IMR-90 (cell line): Measurements from ENCODE around the gene CNDP1. TPM values are rescaled to one million over a fixed set of nuclear protein-coding genes. Genes with fewer than 3 reads are reported as not detected.
A peak's percentile ranks its signal among the peaks of the same experiment; 100 is the strongest.

Source experiments
- ATAC-seq: fragments of 200-7000 bp; cut with Tn5 transposase; 2 replicates; pipeline ENCODE4 v1.9.1; 2020; ENCODE audit warnings: low read depth, mild to moderate bottlenecking, moderate library complexity
- Bru-seq: library from RNA; stranded (reverse); fragments of 400-500 nt; gene quantifications from one replicate; lab custom pipeline; 2021; lab: Mats Ljungman, UMichigan
- BruChase-seq, 2 experiments: library from RNA; stranded (reverse); fragments of 400-500 nt; gene quantifications; one replicate each; lab custom pipeline; 2021; lab: Mats Ljungman, UMichigan
- BruUV-seq: library from RNA; stranded (reverse); fragments of 400-500 nt; replicated peaks from 2 replicates; lab custom pipeline; 2021; lab: Mats Ljungman, UMichigan
- CTCF ChIA-PET: fragments of 300-600 bp; formaldehyde crosslinking; extraction: SDS; loops from one replicate; lab custom pipeline; 2021; ENCODE audit warnings: antibody characterized with exemption; lab: Yijun Ruan, JAX
- POLR2A ChIA-PET: fragments of 300-600 bp; sonication (Branson Sonifier 250); formaldehyde crosslinking; loops from one replicate; lab custom pipeline; 2022; ENCODE audit warnings: antibody characterized with exemption; ENCODE audit not compliant: unreplicated experiment; lab: Charles Lee
- DNase-seq: peaks from one replicate; pipeline ENCODE4 v3.0.0; 2013
- H2AFZ ChIP-seq: replicated peaks from 2 replicates; pipeline ENCODE3; 2013; ENCODE audit warnings: low read length, mild to moderate bottlenecking; ENCODE audit not compliant: poor library complexity
- H2AK5ac ChIP-seq: 2 replicates; pipeline ENCODE4 v1.6.1; 2013; ENCODE audit warnings: low read depth, low read length, inconsistent platforms
- H2AK9ac ChIP-seq: replicated peaks from 2 replicates; pipeline ENCODE3; 2013; ENCODE audit warnings: mild to moderate bottlenecking, low read depth, low read length, moderate library complexity; ENCODE audit not compliant: poor library complexity
- H2BK120ac ChIP-seq: 2 replicates; pipeline ENCODE4 v1.6.1; 2013; ENCODE audit warnings: low read depth, low read length, inconsistent platforms
- H2BK15ac ChIP-seq: 3 replicates; pipeline ENCODE4 v1.6.1; 2013; ENCODE audit warnings: low read depth, low read length, inconsistent platforms
- H2BK20ac ChIP-seq: 2 replicates; pipeline ENCODE4 v1.6.1; 2013; ENCODE audit warnings: low read depth, mild to moderate bottlenecking, inconsistent platforms, low read length, moderate library complexity
- H2BK5ac ChIP-seq: 2 replicates; pipeline ENCODE4 v1.6.1; 2013; ENCODE audit warnings: mild to moderate bottlenecking, low read depth, low read length, inconsistent platforms; ENCODE audit not compliant: poor library complexity, severe bottlenecking
- H3K14ac ChIP-seq: replicated peaks from 2 replicates; pipeline ENCODE4 v1.6.1; 2013; ENCODE audit warnings: low read depth, low read length, inconsistent platforms
- H3K18ac ChIP-seq: 2 replicates; pipeline ENCODE4 v1.6.1; 2013; ENCODE audit warnings: low read depth, low read length, control low read depth
- H3K23ac ChIP-seq: 2 replicates; pipeline ENCODE4 v1.6.1; 2013; ENCODE audit warnings: low read depth, low read length, inconsistent platforms
- H3K27ac ChIP-seq: 2 replicates; pipeline ENCODE4 v1.5.1; 2013; ENCODE audit warnings: mild to moderate bottlenecking, control low read depth, low read length; ENCODE audit not compliant: insufficient read depth
- H3K27me3 ChIP-seq: 2 replicates; pipeline ENCODE4 v1.6.1; 2013; ENCODE audit warnings: low read length; ENCODE audit not compliant: control insufficient read depth, insufficient read depth
- H3K36me3 ChIP-seq: 2 replicates; pipeline ENCODE4 v1.6.1; 2013; ENCODE audit warnings: low read length, mixed read lengths; ENCODE audit not compliant: control insufficient read depth, insufficient read depth
- H3K4ac ChIP-seq: 2 replicates; pipeline ENCODE4 v1.6.1; 2013; ENCODE audit warnings: low read depth, low read length, inconsistent platforms
- H3K4me1 ChIP-seq: 2 replicates; pipeline ENCODE4 v1.6.1; 2013; ENCODE audit warnings: low read length, mixed read lengths; ENCODE audit not compliant: control insufficient read depth, insufficient read depth
- H3K4me2 ChIP-seq: 2 replicates; pipeline ENCODE4 v1.6.1; 2013; ENCODE audit warnings: low read depth, mild to moderate bottlenecking, control low read depth, low read length, moderate library complexity
- H3K4me3 ChIP-seq: 2 replicates; pipeline ENCODE4 v1.5.1; 2013; ENCODE audit warnings: low read depth, mild to moderate bottlenecking, control low read depth, low read length, moderate library complexity; ENCODE audit not compliant: insufficient read depth
- H3K56ac ChIP-seq: 2 replicates; pipeline ENCODE4 v1.6.1; 2013; ENCODE audit warnings: low read length, inconsistent platforms; ENCODE audit not compliant: insufficient read depth; ENCODE audit errors: extremely low read depth
- H3K79me1 ChIP-seq, 2 experiments: 2 replicates each; pipeline ENCODE4 v1.6.1; 2013; ENCODE audit warnings: low read length in 2 of 2, inconsistent platforms in 1 of 2, low read depth in 1 of 2
- H3K9ac ChIP-seq: 2 replicates; pipeline ENCODE4 v1.6.1; 2013; ENCODE audit warnings: low read depth, low read length, control low read depth
- H3K9me1 ChIP-seq: 2 replicates; pipeline ENCODE4 v1.6.1; 2013; ENCODE audit warnings: low read length, inconsistent platforms; ENCODE audit not compliant: insufficient read depth
- H3K9me3 ChIP-seq: 2 replicates; pipeline ENCODE4 v1.6.1; 2013; ENCODE audit warnings: low read length; ENCODE audit not compliant: control insufficient read depth, insufficient read depth
- H4K20me1 ChIP-seq: 2 replicates; pipeline ENCODE4 v1.6.1; 2013; ENCODE audit warnings: low read length, inconsistent platforms; ENCODE audit not compliant: insufficient read depth
- H4K5ac ChIP-seq: 2 replicates; pipeline ENCODE4 v1.6.1; 2013; ENCODE audit warnings: mild to moderate bottlenecking, low read depth, low read length, control low read depth
- H4K8ac ChIP-seq, 2 experiments: 2 replicates each; pipeline ENCODE4 v1.6.1; 2013; ENCODE audit warnings: low read depth in 2 of 2, low read length in 2 of 2, control low read depth in 1 of 2, inconsistent platforms in 1 of 2
- H4K91ac ChIP-seq: 2 replicates; pipeline ENCODE4 v1.6.1; 2013; ENCODE audit warnings: low read depth, low read length, inconsistent platforms; ENCODE audit not compliant: insufficient read depth
- BHLHE40 ChIP-seq: fragments of 150-350 bp; IDR thresholded peaks from 2 replicates; pipeline ENCODE4 v1.6.1; 2016; ENCODE audit warnings: mild to moderate bottlenecking, low read depth, low read length
- WGBS, 2 experiments: methylation state at CpG; one replicate each; pipeline versions ENCODE4 v1.1.5 to v1.1.7; 2013; ENCODE audit warnings: missing lambda C conversion rate in 2 of 2; ENCODE audit not compliant: insufficient read length in 1 of 2; ENCODE audit errors: extremely low coverage in 2 of 2; 5-methylcytosine and 5-hydroxymethylcytosine counted together
- dilution Hi-C: fragments of 300-500 bp; cut with HindIII; formaldehyde crosslinking; loops from one replicate; pipeline ENCODE4 v1.14.3; 2018; ENCODE audit warnings: low sequenced_read_pairs; ENCODE audit not compliant: unreplicated experiment
- in situ Hi-C: fragments of 300-500 bp; cut with MboI; formaldehyde crosslinking; loops from 3 replicates; pipeline ENCODE4 v1.14.3; 2019; ENCODE audit warnings: low sequenced_read_pairs, inconsistent platforms, mixed read lengths
- intact Hi-C: fragments of 100-400 bp; cut with micrococcal nuclease; formaldehyde crosslinking; loops from 2 replicates; pipeline ENCODE4 v1.10.0; 2022
- long read RNA-seq: library from polyadenylated mRNA; unstranded; transcript quantifications from one replicate; pipeline ENCODE4 v2.0.0, GENCODE V29; 2021; ENCODE audit not compliant: unreplicated experiment
- polyA plus RNA-seq, 3 experiments: library from polyadenylated mRNA; depleted of rRNA; stranded (reverse); fragments of >200 nt; gene quantifications; 2 replicates each; pipeline ENCODE4 v1.2.3, GENCODE V29; 2012; ENCODE audit warnings: low replicate concordance in 1 of 3
- total RNA-seq: library from RNA; depleted of rRNA; stranded (reverse); fragments of >200 nt; gene quantifications from 2 replicates; pipeline ENCODE4 v1.2.3, GENCODE V29; 2012; rRNA removed

The CNDP1 gene, protein sequence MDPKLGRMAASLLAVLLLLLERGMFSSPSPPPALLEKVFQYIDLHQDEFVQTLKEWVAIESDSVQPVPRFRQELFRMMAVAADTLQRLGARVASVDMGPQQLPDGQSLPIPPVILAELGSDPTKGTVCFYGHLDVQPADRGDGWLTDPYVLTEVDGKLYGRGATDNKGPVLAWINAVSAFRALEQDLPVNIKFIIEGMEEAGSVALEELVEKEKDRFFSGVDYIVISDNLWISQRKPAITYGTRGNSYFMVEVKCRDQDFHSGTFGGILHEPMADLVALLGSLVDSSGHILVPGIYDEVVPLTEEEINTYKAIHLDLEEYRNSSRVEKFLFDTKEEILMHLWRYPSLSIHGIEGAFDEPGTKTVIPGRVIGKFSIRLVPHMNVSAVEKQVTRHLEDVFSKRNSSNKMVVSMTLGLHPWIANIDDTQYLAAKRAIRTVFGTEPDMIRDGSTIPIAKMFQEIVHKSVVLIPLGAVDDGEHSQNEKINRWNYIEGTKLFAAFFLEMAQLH
- total RNA-seq: not detected in 2 replicates
- not detected in 2 replicates for polyA plus RNA-seq (2012; rRNA removed)
- polyA plus RNA-seq (2012; cell fraction: cytosol; rRNA removed): not detected in 2 replicates
- 0.06 and 0.13 TPM in 2 replicates for polyA plus RNA-seq (2012; cell fraction: nucleus; rRNA removed; ENCODE audit: low replicate concordance)
- Bru-seq, nascent RNA: percentile 15 among the genes with signal in this experiment
- BruChase-seq, experiment 1, labeled RNA remaining after a 6-hour chase: percentile 24 among the genes with signal in this experiment
- percentile 28 among the genes with signal in this experiment for BruChase-seq, experiment 2, labeled RNA remaining after a 2-hour chase
- long read RNA-seq: 0 reads

DNA sequence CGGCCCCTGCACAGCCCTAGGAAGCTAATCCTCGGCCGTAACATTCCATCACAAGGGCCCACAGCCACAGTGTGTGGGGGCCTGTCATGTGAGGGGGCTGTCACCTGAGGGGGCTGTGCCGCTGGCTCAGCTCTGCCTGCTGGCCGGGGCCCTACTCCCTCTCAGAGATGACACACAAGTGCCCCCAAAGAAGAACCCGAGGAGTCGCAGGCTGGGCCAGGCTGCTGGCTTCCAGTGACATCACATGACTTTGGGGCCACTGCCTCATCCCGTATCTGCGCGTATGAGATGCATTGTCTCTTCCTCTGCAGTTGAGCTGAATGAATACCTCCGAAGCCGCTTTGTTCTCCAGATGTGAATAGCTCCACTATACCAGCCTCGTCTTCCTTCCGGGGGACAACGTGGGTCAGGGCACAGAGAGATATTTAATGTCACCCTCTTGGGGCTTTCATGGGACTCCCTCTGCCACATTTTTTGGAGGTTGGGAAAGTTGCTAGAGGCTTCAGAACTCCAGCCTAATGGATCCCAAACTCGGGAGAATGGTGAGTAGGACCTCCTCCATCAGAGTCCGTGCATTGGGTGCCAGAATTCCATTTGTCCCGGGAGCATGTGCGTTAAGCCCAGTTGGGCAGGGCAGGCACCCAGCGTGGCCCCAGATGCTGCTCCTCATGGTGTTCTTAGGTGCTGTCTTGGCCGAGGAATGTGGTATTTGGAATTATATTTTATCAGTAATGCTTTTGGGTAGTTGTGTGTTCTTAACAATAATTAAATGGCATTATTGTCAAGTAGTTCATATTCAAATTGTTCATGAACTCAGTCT lies at the start of gene CNDP1:
TSS of gene CNDP1 (plus strand) at position 351 of the 820 bp plus-strand sequence. CDS start at position 519, 168 bp downstream.
- Histone ChIP-seq H3K4ac (no peak within 1 kb of the TSS), H4K5ac (no peak within 1 kb of the TSS), H3K36me3 (no peaks in the 10 kb centered on the region), H2AFZ (no peak within 1 kb of the TSS), H3K4me3 (no peak within 1 kb of the TSS), H3K14ac (no peak within 1 kb of the TSS), H3K56ac (no peak within 1 kb of the TSS), H3K9me3 (no peaks in the 10 kb centered on the region), H4K20me1 (no peaks in the 10 kb centered on the region), H2BK20ac (no peak within 1 kb of the TSS), H3K9me1 (no peaks in the 10 kb centered on the region), H4K91ac (no peak within 1 kb of the TSS), H3K4me2 (no peak within 1 kb of the TSS), H3K79me1 (no peaks in the 10 kb centered on the region), H2BK5ac (no peak within 1 kb of the TSS), H3K27me3 (peaks cover 26% of the 10 kb centered on the region), H3K18ac (no peak within 1 kb of the TSS), H3K23ac (no peak within 1 kb of the TSS), H2BK15ac (no peak within 1 kb of the TSS), H2AK5ac (no peak within 1 kb of the TSS), H3K4me1 (no peaks in the 10 kb centered on the region), H2BK120ac (no peak within 1 kb of the TSS), H4K8ac (no peak within 1 kb of the TSS), H3K9ac (no peak within 1 kb of the TSS), H3K27ac (no peak within 1 kb of the TSS), H2AK9ac (no peak within 1 kb of the TSS)
- no peak for TF ChIP-seq BHLHE40
- POLR2A ChIA-PET: no interaction called here
- DNase-seq (no peak), ATAC-seq (no peak)
- no TSS peak for BruUV-seq
- CTCF ChIA-PET: no interaction called here
- intact Hi-C loops: no loop called here
- in situ Hi-C loops: no loop called here
- WGBS, 2 experiments: 83% methylated on average over 8 of the region's 21 CpGs; no CpG with 5 or more reads in 1 of the 2 experiments
- dilution Hi-C loops: no loop called here
